Temporal lobe (tissue), 1 donor: Measurements from ENCODE around the gene NT5C1A. TPM values are rescaled to one million over a fixed set of nuclear protein-coding genes. Genes with fewer than 3 reads are reported as not detected.

Source experiments
- total RNA-seq: library from RNA; depleted of rRNA; stranded (reverse); fragments of >200 nt; gene quantifications from one replicate; pipeline ENCODE4 v1.2.3, GENCODE V29; 2014

Gene NT5C1A
- total RNA-seq, 1 donor from 2014 or later: 1.7 TPM

Other genes with a start within 250 kb of the NT5C1A start
- 0.25 TPM for gene BMP8A, start 180.5 kb downstream of the NT5C1A start, total RNA-seq
- 81.6 TPM for gene PABPC4, start 95.3 kb downstream of the NT5C1A start, total RNA-seq
- 0.98 TPM for gene HEYL, start 32.5 kb downstream of the NT5C1A start, total RNA-seq
- 51.4 TPM for gene HPCAL4, start 19.3 kb upstream of the NT5C1A start, total RNA-seq
- gene PPIE, start 66.8 kb upstream of the NT5C1A start, total RNA-seq: 25.3 TPM
- gene OXCT2, start 99.2 kb upstream of the NT5C1A start, total RNA-seq: 0.49 TPM
- 0.49 TPM for gene BMP8B, start 116.8 kb upstream of the NT5C1A start, total RNA-seq
- gene TRIT1, start 211.4 kb upstream of the NT5C1A start, total RNA-seq: 28.5 TPM
- gene MYCL, start 229.8 kb upstream of the NT5C1A start, total RNA-seq: 7.4 TPM